ENCODE measurements around the gene SUPT3H. TPM values are rescaled to one million over a fixed set of nuclear protein-coding genes. Genes with fewer than 3 reads are reported as not detected.

Gene SUPT3H
- total and polyA plus RNA-seq, 4 donors: 2.3 to 9.4 (median 5.8) TPM

DNA sequence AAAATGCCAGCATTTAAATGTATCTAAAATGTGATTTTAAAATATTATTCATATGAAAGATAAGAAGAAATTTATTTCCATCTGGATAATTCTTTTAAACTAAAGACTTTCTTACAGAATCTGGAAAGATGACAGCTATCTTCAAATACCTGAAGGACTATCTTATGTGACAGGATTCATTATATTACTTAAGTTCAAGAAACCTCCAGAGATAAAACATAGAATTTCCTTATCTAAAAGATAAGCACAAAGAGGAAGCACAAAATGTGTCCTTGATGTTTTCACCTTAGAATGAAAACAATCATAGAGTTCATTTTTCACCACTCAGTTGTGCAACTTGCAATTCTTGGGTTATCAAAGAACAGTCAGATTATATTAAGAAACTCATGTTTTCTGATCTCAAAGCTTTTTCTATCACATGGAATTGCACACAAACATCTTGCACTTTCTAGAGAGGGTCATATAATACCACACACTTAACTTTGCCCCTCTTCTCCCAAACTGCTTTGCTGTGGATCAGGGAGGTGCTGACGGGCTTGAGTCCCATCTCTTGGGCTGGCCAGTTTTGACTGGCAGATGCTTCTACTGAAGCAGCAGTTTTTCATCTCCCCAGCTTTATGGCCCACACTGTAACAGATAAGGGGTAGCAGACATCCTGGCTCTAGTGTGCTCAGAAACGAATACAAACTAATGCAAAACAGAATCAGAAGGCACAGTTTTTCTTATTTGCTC is 522.9 kb downstream of the SUPT3H start:
- Histone ChIP-seq H3K27ac (ENCODE audit: low read depth in 1 of 2, low read length in 2 of 2) (no peak overlapping the region), H3K27me3 (ENCODE audit: control insufficient read depth in 1 of 2, insufficient read depth in 2 of 2, low read length in 1 of 2) (no peaks in the 10 kb centered on the region), H3K4me1 (ENCODE audit: control insufficient read depth in 1 of 2, insufficient read depth in 2 of 2, low read length in 2 of 2) (no peaks in the 10 kb centered on the region), H3K9me3 (ENCODE audit: control insufficient read depth, low read length) (no peaks in the 10 kb centered on the region), H3K36me3 (ENCODE audit: control insufficient read depth in 1 of 2, insufficient read depth in 2 of 2, low read length in 1 of 2) (no peaks in the 10 kb centered on the region), H3K4me3 (ENCODE audit: low read length in 2 of 2) (no peak overlapping the region)
- intact Hi-C loops (cut with DNase I): no loop called here
- WGBS, 2 donors: 69 to 78% methylated on average over 2 of the region's 2 CpGs
- DNase-seq (no peak), ATAC-seq (ENCODE audit: low FRiP score) (no peak)

DNA sequence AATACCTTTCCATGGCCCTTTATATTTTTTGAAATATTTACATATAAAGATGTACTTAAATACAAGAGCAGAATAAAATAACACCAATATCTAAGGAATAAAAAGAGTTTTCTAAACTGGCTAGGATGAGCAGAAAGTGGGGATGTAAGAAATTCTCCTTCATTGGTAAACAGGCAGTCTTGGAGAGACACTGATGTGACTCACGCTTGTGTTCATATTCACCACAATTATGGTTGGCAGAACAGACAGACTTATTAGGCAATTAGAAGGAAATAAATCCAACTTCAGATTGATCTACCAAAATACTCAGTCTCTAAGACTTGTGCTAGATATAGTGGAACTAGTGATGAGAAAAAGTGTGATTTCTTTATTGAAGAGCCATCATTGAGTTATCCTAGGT is 526.6 kb downstream of the SUPT3H start:
- Histone ChIP-seq H3K4me1 (ENCODE audit: control insufficient read depth in 1 of 2, insufficient read depth in 2 of 2, low read length in 2 of 2) (no peaks in the 10 kb centered on the region), H3K27me3 (ENCODE audit: control insufficient read depth in 1 of 2, insufficient read depth in 2 of 2, low read length in 1 of 2) (no peaks in the 10 kb centered on the region), H3K9me3 (ENCODE audit: control insufficient read depth, low read length) (no peaks in the 10 kb centered on the region), H3K36me3 (ENCODE audit: control insufficient read depth in 1 of 2, insufficient read depth in 2 of 2, low read length in 1 of 2) (no peaks in the 10 kb centered on the region), H3K4me3 (ENCODE audit: low read length in 2 of 2) (no peak overlapping the region), H3K27ac (ENCODE audit: low read depth in 1 of 2, low read length in 2 of 2) (no peak overlapping the region)
- intact Hi-C loops (cut with DNase I): no loop called here
- DNase-seq (no peak), ATAC-seq (ENCODE audit: low FRiP score) (no peak)
- 56 to 62% methylated on average over 1 of the region's 1 CpG for WGBS, 2 donors

DNA sequence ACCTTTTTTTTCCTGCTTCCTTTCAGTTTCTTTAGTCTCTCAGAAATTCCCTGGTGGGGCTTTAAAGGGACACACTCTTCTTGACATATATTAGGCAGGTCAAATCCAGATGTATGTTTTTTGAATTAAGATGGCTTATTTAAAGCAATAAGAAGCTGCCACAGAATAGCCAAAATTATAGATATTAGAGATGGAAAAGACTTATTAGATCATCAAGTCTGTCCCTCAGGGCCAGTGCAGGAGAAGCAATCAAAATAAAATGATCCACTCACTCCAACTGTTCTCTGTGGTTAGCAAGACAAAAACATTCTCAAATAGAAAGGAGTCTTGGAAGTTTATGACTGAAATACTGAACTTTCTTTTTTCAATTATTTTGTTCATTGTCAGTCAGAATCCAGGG is 527.4 kb downstream of the SUPT3H start:
- H3K27me3 ChIP-seq (ENCODE audit: control insufficient read depth in 1 of 2, insufficient read depth in 2 of 2, low read length in 1 of 2): no peaks in the 10 kb centered on the region
- ATAC-seq (ENCODE audit: low FRiP score): no peak
- H3K4me3 ChIP-seq (ENCODE audit: low read length in 2 of 2): no peak overlapping the region
- no peaks in the 10 kb centered on the region for H3K4me1 ChIP-seq (ENCODE audit: control insufficient read depth in 1 of 2, insufficient read depth in 2 of 2, low read length in 2 of 2)
- H3K9me3 ChIP-seq (ENCODE audit: control insufficient read depth, low read length): no peaks in the 10 kb centered on the region
- H3K27ac ChIP-seq (ENCODE audit: low read depth in 1 of 2, low read length in 2 of 2): no peak overlapping the region
- intact Hi-C loops (cut with DNase I): no loop called here
- DNase-seq: no peak
- no peaks in the 10 kb centered on the region for H3K36me3 ChIP-seq (ENCODE audit: control insufficient read depth in 1 of 2, insufficient read depth in 2 of 2, low read length in 1 of 2)

GRCh38 chr6:44849806-44850205 is 527.9 kb downstream of the SUPT3H start:
- DNase-seq: no peak
- Histone ChIP-seq H3K27ac (ENCODE audit: low read depth in 1 of 2, low read length in 2 of 2) (no peak overlapping the region), H3K36me3 (ENCODE audit: control insufficient read depth in 1 of 2, insufficient read depth in 2 of 2, low read length in 1 of 2) (no peaks in the 10 kb centered on the region), H3K27me3 (ENCODE audit: control insufficient read depth in 1 of 2, insufficient read depth in 2 of 2, low read length in 1 of 2) (no peaks in the 10 kb centered on the region), H3K4me3 (ENCODE audit: low read length in 2 of 2) (no peak overlapping the region), H3K4me1 (ENCODE audit: control insufficient read depth in 1 of 2, insufficient read depth in 2 of 2, low read length in 2 of 2) (no peaks in the 10 kb centered on the region), H3K9me3 (ENCODE audit: control insufficient read depth, low read length) (no peaks in the 10 kb centered on the region)
- intact Hi-C loops (cut with DNase I): no loop called here
- 82 to 91% methylated on average over 1 of the region's 1 CpG for WGBS, 2 donors
- ATAC-seq (ENCODE audit: low FRiP score): no peak

- intact Hi-C loops (cut with DNase I): no loop called here
- 50 to 55% methylated on average over 3 of the region's 3 CpGs for WGBS, 2 donors
- H3K27ac ChIP-seq (ENCODE audit: low read depth in 1 of 2, low read length in 2 of 2): no peak overlapping the region
- ATAC-seq (ENCODE audit: low FRiP score) (no peak), DNase-seq (no peak)
- H3K4me1 ChIP-seq (ENCODE audit: control insufficient read depth in 1 of 2, insufficient read depth in 2 of 2, low read length in 2 of 2): no peaks in the 10 kb centered on the region
- no peaks in the 10 kb centered on the region for H3K36me3 ChIP-seq (ENCODE audit: control insufficient read depth in 1 of 2, insufficient read depth in 2 of 2, low read length in 1 of 2)
- no peak overlapping the region for H3K4me3 ChIP-seq (ENCODE audit: low read length in 2 of 2)
- H3K27me3 ChIP-seq (ENCODE audit: control insufficient read depth in 1 of 2, insufficient read depth in 2 of 2, low read length in 1 of 2): no peaks in the 10 kb centered on the region
- H3K9me3 ChIP-seq (ENCODE audit: control insufficient read depth, low read length): no peaks in the 10 kb centered on the region
Observed at GRCh38 chr6:44843734-44844133, 534.0 kb downstream of the SUPT3H start.

GRCh38 chr6:44842616-44843015 is 535.1 kb downstream of the SUPT3H start:
- intact Hi-C loops (cut with DNase I): no loop called here
- no peaks in the 10 kb centered on the region for H3K36me3 ChIP-seq (ENCODE audit: control insufficient read depth in 1 of 2, insufficient read depth in 2 of 2, low read length in 1 of 2)
- no peaks in the 10 kb centered on the region for H3K9me3 ChIP-seq (ENCODE audit: control insufficient read depth, low read length)
- H3K4me3 ChIP-seq (ENCODE audit: low read length in 2 of 2): no peak overlapping the region
- DNase-seq (no peak), ATAC-seq (ENCODE audit: low FRiP score) (no peak)
- no peak overlapping the region for H3K27ac ChIP-seq (ENCODE audit: low read depth in 1 of 2, low read length in 2 of 2)
- 85 to 93% methylated on average over 3 of the region's 3 CpGs for WGBS, 2 donors
- no peaks in the 10 kb centered on the region for H3K4me1 ChIP-seq (ENCODE audit: control insufficient read depth in 1 of 2, insufficient read depth in 2 of 2, low read length in 2 of 2)
- no peaks in the 10 kb centered on the region for H3K27me3 ChIP-seq (ENCODE audit: control insufficient read depth in 1 of 2, insufficient read depth in 2 of 2, low read length in 1 of 2)

DNA sequence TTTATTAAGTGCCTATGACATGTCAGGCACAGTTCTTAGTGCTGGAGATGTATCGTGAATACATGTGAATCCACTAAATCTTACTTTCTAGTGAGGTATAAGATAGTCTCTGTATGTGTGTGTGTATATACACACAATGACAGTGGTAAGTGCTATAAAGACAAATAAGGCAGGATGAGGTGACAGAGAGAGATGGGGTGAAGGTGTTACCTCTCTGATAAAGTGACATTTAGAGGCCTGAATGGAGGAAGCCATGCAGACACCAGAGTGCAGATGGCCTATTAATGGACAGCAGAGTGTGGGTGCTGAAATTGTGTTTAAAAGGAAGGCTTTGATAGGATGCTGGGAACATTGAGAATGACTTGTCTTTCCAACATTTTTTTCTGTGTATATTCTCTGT is 535.9 kb downstream of the SUPT3H start:
- H3K9me3 ChIP-seq (ENCODE audit: control insufficient read depth, low read length): no peaks in the 10 kb centered on the region
- intact Hi-C loops (cut with DNase I): no loop called here
- no peak overlapping the region for H3K27ac ChIP-seq (ENCODE audit: low read depth in 1 of 2, low read length in 2 of 2)
- no peaks in the 10 kb centered on the region for H3K4me1 ChIP-seq (ENCODE audit: control insufficient read depth in 1 of 2, insufficient read depth in 2 of 2, low read length in 2 of 2)
- DNase-seq (no peak), ATAC-seq (ENCODE audit: low FRiP score) (no peak)
- H3K4me3 ChIP-seq (ENCODE audit: low read length in 2 of 2): no peak overlapping the region
- WGBS, 2 donors: 96 to 97% methylated on average over 1 of the region's 1 CpG
- no peaks in the 10 kb centered on the region for H3K36me3 ChIP-seq (ENCODE audit: control insufficient read depth in 1 of 2, insufficient read depth in 2 of 2, low read length in 1 of 2)
- H3K27me3 ChIP-seq (ENCODE audit: control insufficient read depth in 1 of 2, insufficient read depth in 2 of 2, low read length in 1 of 2): no peaks in the 10 kb centered on the region

DNA sequence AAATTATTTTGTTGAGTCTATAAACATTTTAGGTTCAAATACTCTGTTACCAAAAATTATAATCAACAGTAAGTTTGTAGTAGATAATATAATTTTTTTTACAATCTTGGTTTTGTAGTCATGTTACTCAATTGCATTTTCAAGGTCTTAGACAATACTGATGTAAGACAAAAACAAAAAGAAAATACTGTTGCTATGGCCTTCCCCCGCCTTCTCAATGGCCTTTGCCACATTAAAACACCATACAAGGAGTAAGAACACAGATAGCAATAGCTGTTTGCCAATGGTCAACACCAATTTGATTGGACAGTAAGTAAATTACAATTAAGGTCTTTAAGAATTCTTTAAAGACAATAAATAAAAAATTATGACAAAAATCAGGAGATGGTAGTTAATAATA is 540.0 kb downstream of the SUPT3H start:
- 94 to 95% methylated on average over 1 of the region's 1 CpG for WGBS, 2 donors
- DNase-seq (no peak), ATAC-seq (ENCODE audit: low FRiP score) (no peak)
- H3K36me3 ChIP-seq (ENCODE audit: control insufficient read depth in 1 of 2, insufficient read depth in 2 of 2, low read length in 1 of 2): no peaks in the 10 kb centered on the region
- H3K4me1 ChIP-seq (ENCODE audit: control insufficient read depth in 1 of 2, insufficient read depth in 2 of 2, low read length in 2 of 2): no peaks in the 10 kb centered on the region
- H3K9me3 ChIP-seq (ENCODE audit: control insufficient read depth, low read length): no peaks in the 10 kb centered on the region
- H3K4me3 ChIP-seq (ENCODE audit: low read length in 2 of 2): no peak overlapping the region
- intact Hi-C loops (cut with DNase I): no loop called here
- H3K27ac ChIP-seq (ENCODE audit: low read depth in 1 of 2, low read length in 2 of 2): no peak overlapping the region
- no peaks in the 10 kb centered on the region for H3K27me3 ChIP-seq (ENCODE audit: control insufficient read depth in 1 of 2, insufficient read depth in 2 of 2, low read length in 1 of 2)

- H3K27me3 ChIP-seq (ENCODE audit: control insufficient read depth in 1 of 2, insufficient read depth in 2 of 2, low read length in 1 of 2): no peaks in the 10 kb centered on the region
- no peaks in the 10 kb centered on the region for H3K36me3 ChIP-seq (ENCODE audit: control insufficient read depth in 1 of 2, insufficient read depth in 2 of 2, low read length in 1 of 2)
- no peak overlapping the region for H3K4me3 ChIP-seq (ENCODE audit: low read length in 2 of 2)
- intact Hi-C loops (cut with DNase I): no loop called here
- ATAC-seq (ENCODE audit: low FRiP score): no peak
- H3K4me1 ChIP-seq (ENCODE audit: control insufficient read depth in 1 of 2, insufficient read depth in 2 of 2, low read length in 2 of 2): no peaks in the 10 kb centered on the region
- H3K27ac ChIP-seq (ENCODE audit: low read depth in 1 of 2, low read length in 2 of 2): no peak overlapping the region
- no peaks in the 10 kb centered on the region for H3K9me3 ChIP-seq (ENCODE audit: control insufficient read depth, low read length)
- DNase-seq: no peak
Observed at GRCh38 chr6:44837255-44837654, 540.5 kb downstream of the SUPT3H start.
